DMS53 treated with DMSO at 0.1 percent for 48 hours (cell line): Measurements from ENCODE around the gene RAD50.
"Not testable (repeated sequence)": the region's sequence is repeated elsewhere in the genome, so short reads cannot be mapped to it uniquely, and the experiment has no call there.

Source experiments
- DNase-seq: peaks from one replicate; lab custom pipeline; 2025; ENCODE audit not compliant: unreplicated experiment; lab: John Stamatoyannopoulos, UW

The RAD50 gene

DNA sequence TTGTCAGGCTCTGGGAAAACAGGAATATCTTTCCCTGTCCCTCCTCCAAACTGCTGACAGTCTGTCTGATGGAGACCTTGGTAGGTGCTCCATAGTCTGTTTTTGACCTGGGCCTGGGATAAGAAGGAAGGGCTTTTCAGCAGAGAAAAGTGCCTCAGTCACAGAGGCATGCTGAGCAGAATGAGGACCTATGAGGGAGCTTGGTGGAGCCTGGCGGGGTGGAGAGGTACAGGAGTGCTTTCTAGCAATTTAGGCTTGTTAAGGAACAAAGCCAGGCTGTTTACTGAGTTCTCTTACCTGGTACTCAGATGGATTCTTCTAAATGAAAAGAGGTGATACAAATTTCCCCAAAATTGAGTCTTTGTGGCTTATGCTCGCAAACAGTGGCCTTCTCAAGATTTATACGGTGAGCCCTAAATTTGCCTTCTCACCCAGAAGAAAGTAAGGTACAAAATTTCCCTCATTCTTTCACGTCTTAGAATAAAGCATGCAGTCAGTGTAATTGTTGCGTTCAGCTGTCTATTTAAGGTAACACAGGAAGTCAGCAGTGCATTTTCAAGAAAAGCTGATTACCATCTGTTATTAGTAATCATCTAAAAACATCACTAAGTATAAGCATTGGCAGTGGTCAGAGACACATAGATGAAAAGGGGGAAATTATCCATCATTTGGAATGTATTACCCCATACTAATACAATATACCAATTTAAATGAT is 72.6 kb downstream of the RAD50 start:
- DNase-seq = no peak

DNA sequence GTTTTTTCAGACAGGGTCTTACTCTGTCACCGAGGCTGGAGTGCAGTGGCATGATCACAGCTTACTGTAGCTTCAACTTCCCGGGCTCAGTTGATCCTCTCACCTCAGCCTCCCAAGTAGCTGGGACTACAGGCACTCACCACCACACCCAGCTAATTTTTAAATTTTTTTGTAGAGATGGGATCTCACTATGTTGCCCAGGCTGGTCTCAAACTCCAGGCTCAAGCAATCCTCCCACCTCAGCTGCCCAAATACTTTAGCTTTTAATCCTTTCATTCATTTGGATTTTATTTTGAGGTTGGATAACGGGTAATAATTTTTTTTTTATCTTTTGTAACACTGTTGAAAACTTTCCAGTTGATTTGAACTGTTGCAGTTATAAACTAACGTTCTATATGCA is 76.8 kb downstream of the RAD50 start:
- not testable (repeated sequence) for DNase-seq

DNA sequence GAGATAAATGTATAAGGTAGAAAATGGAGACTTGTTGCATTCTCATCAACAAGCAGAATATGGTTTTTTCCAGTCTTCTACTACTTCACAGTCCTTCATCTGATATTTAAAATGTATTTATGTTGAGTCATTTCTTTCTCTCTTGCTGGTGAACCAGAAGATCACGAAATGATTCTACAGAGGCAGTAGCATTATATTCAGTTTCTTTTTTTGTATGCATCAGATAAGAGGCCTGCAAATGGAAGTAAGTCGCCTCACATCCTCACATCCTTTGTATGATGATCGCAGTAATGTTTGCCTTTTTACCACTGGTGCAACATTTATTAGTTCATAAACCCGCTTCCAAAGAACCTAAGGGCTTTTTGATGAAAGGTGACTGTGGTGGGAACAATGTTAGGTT is 79.1 kb downstream of the RAD50 start:
- no peak for DNase-seq

- DNase-seq = no peak
Observed at GRCh38 chr5:132637241-132637640, 80.5 kb downstream of the RAD50 start.

GRCh38 chr5:132639706-132640130 is 82.9 kb downstream of the RAD50 start:
- DNase-seq = no peak

- DNase-seq = no peak
Observed at GRCh38 chr5:132640613-132641012, 83.8 kb downstream of the RAD50 start.

GRCh38 chr5:132641241-132641723 is 84.5 kb downstream of the RAD50 start:
- DNase-seq = no peak

DNA sequence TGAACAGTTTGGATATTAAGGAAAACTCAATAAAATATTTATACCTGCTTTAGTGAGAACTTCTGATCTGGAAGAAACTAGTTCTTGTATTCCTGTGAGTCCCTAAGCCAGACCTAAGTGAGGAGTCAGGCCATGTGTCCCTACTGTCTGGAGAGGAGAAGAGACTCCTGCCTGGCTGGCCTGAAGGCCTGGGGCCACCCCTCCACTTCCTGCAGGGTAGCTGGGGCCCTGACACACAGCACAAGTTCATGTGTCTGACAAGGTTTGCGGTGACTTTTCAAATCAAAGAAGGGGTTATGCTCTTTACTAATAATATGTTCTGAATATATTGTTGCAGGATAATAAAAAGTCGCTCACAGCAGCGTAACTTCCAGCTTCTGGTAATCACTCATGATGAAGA is 85.1 kb downstream of the RAD50 start:
- no peak for DNase-seq

GRCh38 chr5:132644177-132644576 is 87.4 kb downstream of the RAD50 start:
- no peak for DNase-seq

DNA sequence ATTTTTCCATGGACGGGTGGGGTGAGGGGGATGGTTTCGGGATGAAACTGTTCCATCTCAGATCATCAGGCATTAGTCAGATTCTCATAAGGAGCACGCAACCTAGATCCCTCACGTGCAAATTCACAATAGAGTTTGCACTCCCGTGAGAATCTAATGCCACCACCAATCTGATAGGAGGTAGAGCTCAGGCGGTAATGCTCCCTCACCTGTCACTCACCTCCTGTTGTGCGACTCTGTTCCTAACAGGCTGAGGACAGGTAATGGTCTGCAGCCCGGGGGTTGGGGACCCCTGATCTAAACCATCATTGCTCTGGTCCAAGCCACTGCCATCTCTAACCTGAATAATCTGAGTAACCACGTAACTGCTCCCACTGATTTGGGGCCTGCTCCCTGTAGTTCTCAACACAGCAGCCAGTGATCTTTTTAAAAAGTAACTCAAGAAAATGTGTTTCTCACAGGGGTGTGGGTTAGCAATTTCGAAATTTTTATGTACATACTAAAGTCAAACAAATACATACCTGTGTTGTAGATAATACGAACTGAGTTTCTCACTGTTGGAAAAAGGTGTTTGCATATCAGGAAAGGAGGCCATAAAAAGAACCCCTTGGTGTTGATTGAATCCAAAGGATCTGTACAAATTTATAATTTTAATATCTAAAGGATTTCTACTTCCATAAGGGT is 89.9 kb downstream of the RAD50 start:
- no peak for DNase-seq

DNA sequence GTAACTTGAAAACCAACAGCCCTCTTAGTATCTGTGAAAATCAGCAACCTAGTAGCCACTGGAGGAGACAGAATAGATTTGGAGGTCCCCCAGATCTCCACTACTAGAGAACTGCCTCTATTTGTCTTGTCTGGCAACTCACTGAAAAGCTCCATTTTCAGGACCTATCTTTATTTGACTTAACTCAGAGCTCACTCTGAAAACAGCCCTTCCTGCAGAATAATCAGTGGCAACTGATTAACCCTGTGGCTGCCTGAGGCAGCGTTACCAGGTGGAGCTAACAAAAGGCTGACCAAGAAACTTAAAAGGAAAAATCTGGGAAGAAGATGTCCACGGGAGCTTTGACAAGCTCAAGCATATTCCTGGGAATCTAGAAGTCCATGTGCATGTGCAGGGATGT is 90.7 kb downstream of the RAD50 start:
- DNase-seq = no peak

- DNase-seq = no peak
Observed at GRCh38 chr5:132648355-132648754, 91.6 kb downstream of the RAD50 start.

DNA sequence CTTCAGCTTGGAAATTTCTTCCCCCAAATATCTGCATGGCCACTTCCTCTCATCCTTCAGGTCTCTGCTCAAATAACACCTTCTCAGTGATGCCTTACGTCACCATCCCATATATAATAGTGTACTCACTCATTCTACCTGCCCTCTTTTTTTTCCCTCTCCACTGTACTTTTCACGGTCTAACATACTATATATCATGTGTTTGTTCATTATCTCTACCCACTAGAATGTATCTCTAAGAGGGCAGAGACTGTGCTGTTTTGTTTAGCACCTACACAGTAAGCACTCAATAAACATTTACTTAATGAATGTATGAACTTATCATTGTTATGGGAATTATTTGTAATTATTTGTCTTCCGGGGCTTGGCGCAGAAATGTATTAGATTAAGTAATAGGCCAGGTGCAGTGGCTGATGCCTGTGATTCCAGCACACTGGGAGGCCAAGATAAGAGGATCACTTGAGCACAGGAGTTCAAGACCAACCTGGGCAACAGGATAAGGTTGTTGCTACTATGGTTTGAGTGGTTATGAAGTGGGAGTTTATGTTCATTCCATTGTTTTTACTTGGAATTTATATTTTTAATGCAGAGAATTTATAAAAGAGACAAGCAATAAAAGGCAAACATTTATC is 95.2 kb downstream of the RAD50 start:
- DNase-seq = peak; percentile 59

- DNase-seq = no peak
Observed at GRCh38 chr5:132653716-132654115, 96.9 kb downstream of the RAD50 start.

DNA sequence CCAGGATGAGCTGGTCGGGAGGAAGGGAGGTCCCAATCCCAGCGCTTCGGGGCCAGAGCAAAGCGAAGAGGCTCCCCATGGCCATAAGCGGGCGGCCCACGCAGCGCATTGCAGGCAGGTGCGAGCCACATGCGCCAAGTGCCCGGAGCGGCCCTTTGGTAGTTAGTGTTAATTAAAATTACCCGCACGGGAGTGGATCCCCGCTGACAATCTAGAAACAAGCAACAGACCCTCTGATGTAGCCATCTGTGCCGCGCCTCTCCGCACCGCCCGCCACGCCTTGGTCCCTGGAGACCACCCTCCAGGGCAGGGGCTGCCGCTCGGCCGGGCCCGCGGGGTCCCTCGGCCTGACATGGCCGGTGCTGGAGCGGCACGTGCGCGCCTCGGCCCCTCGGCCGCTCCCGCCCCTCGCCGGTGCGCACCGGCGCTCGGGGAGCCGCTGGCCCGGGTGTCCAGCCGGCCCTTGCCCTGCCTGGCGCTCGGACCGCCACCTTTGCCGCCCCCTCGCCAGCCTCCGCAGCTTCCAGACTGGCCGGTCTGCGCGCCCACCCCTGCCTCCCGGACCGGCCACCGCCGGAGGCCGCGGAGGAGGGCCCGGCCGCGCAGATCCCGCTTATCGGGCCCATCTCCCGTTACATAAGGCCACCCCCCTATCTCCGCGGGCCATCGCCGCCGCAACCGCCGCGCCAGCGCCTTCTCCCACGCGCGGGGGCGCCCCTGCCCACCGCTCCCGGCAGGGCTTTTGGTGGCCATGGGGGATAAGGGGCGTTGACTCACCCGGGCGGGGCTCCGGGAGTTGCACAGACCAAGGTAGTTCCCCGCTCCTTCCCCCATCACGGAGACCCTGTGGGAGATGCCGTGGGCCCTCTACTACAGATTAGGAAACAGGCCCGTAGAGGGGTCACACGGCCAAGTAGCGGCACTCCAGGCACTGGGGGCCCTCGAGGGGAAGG is 99.3 kb downstream of the RAD50 start:
- no peak for DNase-seq

DNA sequence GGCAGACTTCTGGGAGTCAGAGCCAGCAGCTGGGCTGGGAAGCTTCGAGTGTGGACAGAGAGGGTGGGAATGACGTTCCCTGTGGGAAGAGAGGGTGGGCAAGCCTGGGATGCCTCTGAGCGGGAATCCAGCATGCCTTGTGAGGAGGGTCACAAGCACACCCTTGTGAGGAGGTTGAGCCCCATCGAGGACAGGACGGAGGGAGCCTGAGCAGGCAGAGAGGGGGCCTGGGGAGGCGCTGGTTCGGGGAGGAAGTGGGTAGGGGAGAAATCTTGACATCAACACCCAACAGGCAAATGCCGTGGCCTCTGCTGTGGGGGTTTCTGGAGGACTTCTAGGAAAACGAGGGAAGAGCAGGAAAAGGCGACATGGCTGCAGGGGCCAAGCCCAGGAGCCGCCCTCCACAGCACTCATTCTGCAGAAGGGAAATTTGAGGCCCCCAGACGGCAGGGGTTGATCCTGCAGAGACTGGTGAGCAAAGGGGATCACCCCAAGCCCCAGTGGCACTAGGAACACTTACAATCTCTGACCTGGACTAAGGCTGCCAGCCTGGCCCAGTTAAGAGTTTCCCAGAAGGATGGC is 100.1 kb downstream of the RAD50 start:
- no peak for DNase-seq

GRCh38 chr5:132657676-132658380 is 101.1 kb downstream of the RAD50 start, which contains the start of gene IL13:
Gene IL13, plus strand, starts transcription at chr5:132658173. Its CDS starts 14 bp downstream, at chr5:132658187.
- no peak for DNase-seq

DNA sequence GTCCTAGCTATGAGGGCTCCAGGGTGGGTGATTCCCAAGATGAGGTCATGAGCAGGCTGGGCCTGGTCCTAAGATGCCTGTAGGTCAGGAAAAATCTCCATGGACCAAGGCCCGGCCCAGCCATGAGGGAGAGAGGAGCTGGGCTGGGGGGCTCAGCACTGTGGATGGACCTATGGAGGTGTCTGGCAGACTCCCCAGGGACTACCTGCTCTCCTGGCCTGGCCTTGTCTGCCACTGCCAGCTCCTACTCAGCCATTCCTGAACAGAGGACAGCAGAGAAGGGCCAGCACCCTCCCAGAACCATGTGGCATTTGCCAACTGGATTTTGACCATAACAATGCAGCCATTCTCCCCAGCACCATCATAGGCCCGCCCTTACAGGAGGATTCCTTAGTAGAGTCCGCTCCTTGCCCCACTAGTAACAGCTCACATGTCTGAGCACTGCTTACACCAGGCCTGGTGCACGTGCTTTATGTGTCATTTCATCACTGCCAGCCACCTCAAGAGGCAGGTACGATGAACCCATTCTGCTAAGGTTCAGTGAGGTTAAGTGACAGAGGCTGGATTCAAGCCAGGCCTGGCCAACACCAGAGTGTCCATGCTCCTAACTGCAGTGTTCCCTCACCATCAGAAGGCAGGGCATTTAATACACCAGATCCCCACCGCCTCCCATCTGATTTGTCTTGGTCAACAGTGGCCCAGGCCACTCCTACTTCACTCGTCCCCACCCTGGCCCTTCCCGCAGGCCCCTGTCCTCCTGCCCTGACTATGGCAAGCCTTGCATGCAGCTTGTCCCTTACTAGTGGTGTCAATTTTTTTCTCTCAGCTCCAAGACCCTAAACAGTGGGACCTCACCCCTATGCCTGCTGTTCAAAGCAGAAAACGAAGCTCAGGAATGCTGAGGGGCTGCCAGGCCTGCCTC is 101.9 kb downstream of the RAD50 start:
- DNase-seq = no peak
